Coronary artery (tissue), 2 donors: ENCODE data around the gene HLA-E.
"Not testable (repeated sequence)": the region's sequence is repeated elsewhere in the genome, so short reads cannot be mapped to it uniquely, and the experiment has no call there.

Experiments used
- DNase-seq: peaks from one replicate; pipeline ENCODE4 v3.0.0-alpha.2; 2017; ENCODE audit warnings: low spot score
- H3K27ac ChIP-seq, 2 donors: fragments of 200-600 bp; sonication (generic); one replicate each; pipeline ENCODE4 v1.5.1; 2016 to 2019
- H3K4me3 ChIP-seq: fragments of 200-600 bp; sonication (generic); 2 replicates; pipeline ENCODE4 v1.5.1; 2016; ENCODE audit warnings: mild to moderate bottlenecking, moderate library complexity
- CTCF ChIP-seq: fragments of 200-600 bp; sonication (generic); IDR thresholded peaks from one replicate; pipeline ENCODE4 v1.5.1; 2019; ENCODE audit warnings: antibody characterized with exemption

The HLA-E gene

GRCh38 chr6:30515106-30515505 is 25.8 kb downstream of the HLA-E start:
- Histone ChIP-seq H3K4me3 (no peak overlapping the region), H3K27ac (peak overlapping the region in 1 of 2 donors; percentile 82)
- TF ChIP-seq CTCF: no peak
- no peak for DNase-seq

GRCh38 chr6:30515944-30516753 is 26.8 kb downstream of the HLA-E start:
- Histone ChIP-seq H3K4me3 (peak overlapping the region; percentile 59), H3K27ac (peak overlapping the region; percentile 65 to 82)
- no peak for TF ChIP-seq CTCF
- DNase-seq: peak; percentile 92

- peak overlapping the region in 1 of 2 donors; percentile 65 for H3K27ac ChIP-seq
- not testable (repeated sequence) for H3K4me3 ChIP-seq
Measured at GRCh38 chr6:30516754-30517076, 27.4 kb downstream of the HLA-E start.

GRCh38 chr6:30517767-30518504 is 28.6 kb downstream of the HLA-E start:
- H3K27ac ChIP-seq, H3K4me3 ChIP-seq, DNase-seq: not testable (repeated sequence)

More at GRCh38 chr6:30516754-30517076, 27.4 kb downstream of the HLA-E start:
- DNase-seq: not testable (repeated sequence)

- not testable (repeated sequence) for DNase-seq, H3K4me3 ChIP-seq, H3K27ac ChIP-seq
Measured at GRCh38 chr6:30518505-30519145, 29.3 kb downstream of the HLA-E start.

- DNase-seq: no peak
- H3K4me3 ChIP-seq: no peak overlapping the region
- no peak overlapping the region for H3K27ac ChIP-seq
- no peak for TF ChIP-seq CTCF
Measured at GRCh38 chr6:30520522-30520921, 31.2 kb downstream of the HLA-E start.

- H3K27ac ChIP-seq: peak overlapping the region in 1 of 2 donors; percentile 35
- not testable (repeated sequence) for DNase-seq, H3K4me3 ChIP-seq
Measured at GRCh38 chr6:30521082-30521481, 31.8 kb downstream of the HLA-E start.

- H3K4me3 ChIP-seq, H3K27ac ChIP-seq, DNase-seq: not testable (repeated sequence)
Measured at GRCh38 chr6:30521952-30522351, 32.6 kb downstream of the HLA-E start.

- not testable (repeated sequence) for DNase-seq, H3K27ac ChIP-seq, H3K4me3 ChIP-seq
Measured at GRCh38 chr6:30526444-30526843, 37.1 kb downstream of the HLA-E start.

- H3K4me3 ChIP-seq, H3K27ac ChIP-seq, DNase-seq: not testable (repeated sequence)
Measured at GRCh38 chr6:30529349-30529875, 40.1 kb downstream of the HLA-E start.
